GM19372 (cell line): ENCODE results near the gene DYNC1LI1.
"Not testable (repeated sequence)": the region's sequence is repeated elsewhere in the genome, so short reads cannot be mapped to it uniquely, and the experiment has no call there.

Experiments
- ATAC-seq: cut with Tn5 transposase; IDR thresholded peaks from one replicate; pipeline ENCODE4 v1.9.1; 2021; ENCODE audit warnings: mild to moderate bottlenecking, low read depth, moderate library complexity; ENCODE audit not compliant: unreplicated experiment

Gene DYNC1LI1

DNA sequence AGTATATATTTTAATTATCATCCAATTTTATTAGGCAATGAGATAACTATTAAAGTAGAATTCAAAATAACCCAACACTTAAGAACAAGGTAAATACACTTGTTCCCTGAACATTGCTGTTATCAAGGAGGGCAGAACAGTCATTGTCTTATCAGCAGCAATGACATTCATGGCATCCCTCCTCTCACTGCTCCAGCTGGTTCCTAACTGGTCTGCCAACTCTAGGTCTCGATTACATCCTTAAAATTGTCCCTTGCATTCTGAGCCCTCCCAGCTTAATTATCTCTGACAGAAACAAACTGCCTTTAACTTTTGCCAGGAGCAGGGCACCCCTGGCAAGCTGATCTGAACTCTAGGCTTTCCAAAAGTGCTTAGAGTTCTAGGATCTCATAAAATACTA, 14.0 kb upstream of the DYNC1LI1 start:
- ATAC-seq = no peak

DNA sequence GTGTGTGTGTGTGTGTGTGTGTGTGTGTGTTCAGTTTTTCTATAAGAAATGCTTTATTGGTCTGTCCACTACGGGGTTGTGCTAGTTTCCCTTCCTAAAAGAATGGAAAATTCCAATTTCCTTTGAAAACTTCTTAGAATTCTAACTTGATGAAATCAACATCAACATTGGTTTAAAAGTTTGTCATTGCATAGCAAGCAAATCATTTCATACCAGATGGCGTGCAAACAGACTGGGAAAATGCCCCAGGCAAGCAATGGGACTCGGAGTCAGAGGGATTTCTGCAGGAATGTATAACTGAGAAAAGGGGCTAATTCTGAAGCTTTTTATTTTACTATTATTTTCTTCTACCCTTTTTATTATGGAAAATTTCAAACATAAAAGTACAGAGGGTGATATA, 13.1 kb upstream of the DYNC1LI1 start:
- no peak for ATAC-seq

DNA sequence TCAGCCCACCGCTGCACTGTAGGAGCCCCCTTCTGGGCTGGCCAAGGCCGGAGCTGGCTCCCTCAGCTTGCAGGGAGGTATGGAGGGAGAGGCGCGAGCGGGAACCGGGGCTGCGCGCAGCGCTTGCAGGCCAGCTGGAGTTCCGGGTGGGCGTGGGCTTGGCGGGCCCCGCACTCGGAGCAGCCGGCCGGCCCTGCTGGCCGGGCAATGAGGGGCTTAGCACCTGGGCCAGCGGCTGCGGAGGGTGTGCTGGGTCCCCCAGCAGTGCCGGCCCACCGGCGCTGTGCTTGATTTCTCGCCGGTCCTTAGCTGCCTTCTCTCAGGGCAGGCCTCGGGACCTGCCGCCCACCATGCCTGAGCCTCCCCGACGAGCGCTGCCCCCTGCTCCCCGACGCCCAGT, 8.0 kb upstream of the DYNC1LI1 start:
- not testable (repeated sequence) for ATAC-seq

DNA sequence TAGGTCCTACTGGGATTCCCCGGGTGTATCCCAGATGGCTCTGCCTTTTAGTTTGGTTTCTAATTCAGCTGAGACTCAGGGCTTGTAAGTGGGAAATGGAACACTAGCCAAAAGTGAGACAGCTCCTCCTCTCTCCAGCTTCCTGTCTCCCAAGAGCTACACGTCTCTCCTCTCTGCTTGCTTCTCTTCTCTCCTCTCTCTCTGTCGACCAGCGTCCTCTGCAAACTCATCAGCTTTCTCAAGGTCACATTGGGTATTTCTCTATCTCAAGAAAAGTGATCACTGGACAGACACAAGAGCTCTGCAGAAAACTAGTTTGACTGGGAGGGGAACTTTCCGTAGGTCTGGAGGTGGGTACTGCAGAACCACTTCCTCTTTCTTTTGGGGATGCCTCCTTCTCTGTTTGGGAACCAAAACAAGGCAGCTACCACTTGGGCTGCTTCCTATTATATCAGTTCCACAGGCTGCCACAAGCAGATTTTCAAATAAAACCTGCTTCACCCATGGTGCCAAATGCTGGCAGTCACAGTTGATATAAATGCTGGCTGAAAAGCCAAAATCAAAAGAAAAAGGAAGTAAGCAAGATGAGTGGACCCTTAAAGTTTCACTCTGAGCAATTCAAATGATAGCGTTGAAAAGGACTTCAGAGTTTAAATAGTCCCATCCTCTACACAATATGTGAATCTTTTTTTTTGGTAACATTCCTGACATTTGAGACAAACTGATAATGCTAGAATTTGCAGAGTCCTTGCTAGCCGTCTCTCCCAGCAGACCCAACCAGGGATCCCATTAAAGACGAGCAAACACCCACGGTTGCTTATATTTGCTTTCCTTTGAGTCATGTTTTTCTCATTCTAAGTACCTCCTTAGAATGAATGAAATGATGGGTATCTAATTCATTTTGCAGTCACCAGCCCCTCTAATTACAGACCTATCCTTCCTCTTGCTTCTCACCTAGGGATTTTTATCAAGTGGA, 7.2 kb upstream of the DYNC1LI1 start:
- ATAC-seq = peak; percentile 89

DNA sequence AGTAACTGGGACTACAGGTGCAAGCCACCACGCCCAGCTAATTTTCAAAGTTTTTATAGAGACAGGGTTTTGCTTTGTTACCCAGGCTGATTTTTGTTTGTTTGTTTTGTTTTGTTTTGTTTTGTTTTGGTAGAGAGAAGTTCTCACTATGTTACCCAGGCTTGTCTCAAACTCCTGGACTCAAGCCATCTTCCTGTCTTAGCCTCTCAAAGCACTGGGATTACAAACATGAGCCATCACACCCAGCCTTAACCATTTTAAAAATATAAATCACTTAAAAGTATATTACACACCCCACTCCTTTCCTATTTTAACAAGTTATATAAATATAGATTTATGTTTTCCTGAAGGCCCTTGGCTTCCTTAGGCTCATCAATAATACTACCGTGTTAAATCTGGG, 6.5 kb upstream of the DYNC1LI1 start:
- ATAC-seq = no peak

DNA sequence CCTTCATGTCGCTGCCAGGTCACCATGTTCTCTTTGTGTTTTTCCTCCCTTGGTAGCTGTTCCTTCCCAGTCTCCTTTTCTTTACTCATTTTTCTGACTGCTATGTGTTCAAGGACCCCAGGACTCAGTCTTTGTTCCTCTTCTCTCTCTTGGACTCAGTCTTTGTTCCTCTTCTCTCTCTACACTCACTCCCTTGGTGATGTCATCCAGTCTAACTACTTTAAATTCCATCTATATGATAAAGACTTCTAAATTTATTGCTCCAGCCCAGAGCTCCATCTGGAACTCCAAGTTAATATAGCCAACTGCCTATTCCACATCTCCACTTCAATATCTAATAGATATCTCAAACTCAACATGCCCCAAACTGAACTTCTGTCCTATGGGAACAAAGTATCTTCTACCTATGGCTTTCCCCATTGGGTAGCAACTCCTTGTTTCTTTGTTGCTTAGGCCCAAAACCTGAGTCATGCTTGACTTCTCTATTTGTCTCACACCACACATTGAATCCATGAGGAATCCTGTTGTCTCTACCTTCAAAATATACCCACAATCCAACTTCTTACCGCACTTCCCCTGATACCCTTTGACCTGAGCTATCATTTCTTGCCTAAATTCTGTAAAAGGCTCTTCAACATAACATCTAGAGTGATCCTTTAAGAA, 4.9 kb upstream of the DYNC1LI1 start:
- ATAC-seq = no peak

DNA sequence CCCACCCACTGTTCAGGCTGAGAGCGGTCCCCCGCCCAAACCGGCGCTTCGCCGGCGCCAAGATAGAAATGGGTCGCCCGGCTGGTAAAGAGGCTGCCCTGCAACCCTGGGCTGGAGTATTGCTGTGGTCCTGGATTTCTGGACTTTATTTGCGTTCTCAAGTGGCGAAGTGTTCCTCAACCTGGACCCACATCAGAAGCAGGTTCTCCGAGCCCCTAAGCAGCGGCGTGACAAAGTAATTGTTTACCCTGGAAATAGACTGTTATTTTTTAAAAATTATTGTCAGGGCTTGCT, 481 bp upstream of the DYNC1LI1 start:
- no peak for ATAC-seq

DNA sequence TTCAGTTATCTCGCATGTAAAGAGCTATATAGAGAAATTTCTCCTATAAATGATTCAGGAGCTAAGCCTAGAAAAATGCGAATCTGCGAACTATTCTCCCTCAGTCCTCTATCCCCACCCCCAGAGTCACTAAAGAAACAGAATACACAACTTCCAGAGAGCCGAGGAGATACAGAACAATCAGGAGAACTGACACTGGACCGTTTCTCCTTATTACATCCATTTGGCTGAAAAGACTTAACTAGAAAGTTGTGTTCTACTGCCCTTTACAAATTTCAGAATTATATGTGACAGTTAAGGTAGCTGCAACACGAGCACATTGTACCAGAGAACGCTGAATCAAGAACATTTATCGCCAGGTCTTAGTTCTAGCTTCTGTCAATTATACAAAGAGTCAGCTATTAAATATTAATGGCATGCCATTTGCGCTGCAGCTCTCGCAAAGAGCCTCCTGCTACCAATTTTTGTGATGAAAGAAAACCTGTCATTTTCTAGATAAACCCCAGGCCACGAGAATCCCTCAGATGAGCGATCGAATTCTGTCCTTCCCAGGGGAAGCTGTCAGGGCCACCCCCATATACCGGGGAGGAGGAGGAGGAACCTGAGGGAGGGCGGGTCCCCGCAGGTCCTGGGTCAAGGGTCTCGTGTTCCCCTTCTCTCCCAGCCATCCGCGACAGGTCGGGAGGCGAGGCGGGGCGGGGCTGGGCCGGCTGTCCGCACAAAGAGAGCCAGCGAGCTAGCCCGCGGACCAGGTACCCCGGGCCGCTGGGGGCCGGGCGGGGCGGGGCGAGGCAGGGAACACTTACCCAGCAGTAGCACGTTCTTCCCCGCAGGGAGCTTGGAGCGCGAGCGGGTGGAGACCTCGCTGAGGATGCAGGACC, 878 bp downstream of the DYNC1LI1 start:
- peak; percentile 46 for ATAC-seq

DNA sequence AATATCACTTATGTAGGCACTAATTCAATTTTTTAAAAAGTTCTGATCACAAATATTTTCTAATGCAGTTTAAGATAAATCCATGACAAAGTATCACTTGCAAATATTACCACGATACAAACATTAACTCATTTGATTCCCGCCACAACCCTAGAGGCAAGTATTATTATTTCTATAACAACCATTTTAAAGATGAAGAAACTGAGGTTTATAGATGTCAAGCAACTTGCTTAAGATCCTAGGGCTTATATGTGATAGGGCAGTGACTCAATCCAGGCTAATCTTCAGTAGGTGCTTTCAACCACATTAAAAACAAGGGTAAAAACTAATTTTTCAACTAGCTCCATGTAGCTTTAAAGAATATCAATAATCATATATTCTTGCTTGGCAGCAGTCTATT, 1.7 kb downstream of the DYNC1LI1 start:
- no peak for ATAC-seq

DNA sequence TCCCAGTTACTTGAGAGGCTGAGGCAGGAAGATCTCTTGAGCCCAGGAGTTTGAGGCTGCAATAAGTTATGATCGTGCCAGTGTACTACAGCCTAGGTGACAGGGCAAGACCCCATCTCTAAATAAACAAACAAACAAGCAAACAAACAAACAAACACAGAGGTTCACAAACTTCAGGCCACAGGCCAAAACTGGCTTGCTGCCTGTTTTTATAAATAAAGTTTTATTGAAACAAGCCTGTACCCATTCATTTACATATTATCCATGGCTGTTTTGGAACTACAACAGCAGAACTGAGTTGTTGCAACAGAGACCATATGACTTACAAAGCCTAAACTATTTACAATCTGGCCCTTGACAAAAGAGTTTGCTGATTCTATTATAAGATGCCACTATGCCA, 6.5 kb downstream of the DYNC1LI1 start:
- no peak for ATAC-seq

DNA sequence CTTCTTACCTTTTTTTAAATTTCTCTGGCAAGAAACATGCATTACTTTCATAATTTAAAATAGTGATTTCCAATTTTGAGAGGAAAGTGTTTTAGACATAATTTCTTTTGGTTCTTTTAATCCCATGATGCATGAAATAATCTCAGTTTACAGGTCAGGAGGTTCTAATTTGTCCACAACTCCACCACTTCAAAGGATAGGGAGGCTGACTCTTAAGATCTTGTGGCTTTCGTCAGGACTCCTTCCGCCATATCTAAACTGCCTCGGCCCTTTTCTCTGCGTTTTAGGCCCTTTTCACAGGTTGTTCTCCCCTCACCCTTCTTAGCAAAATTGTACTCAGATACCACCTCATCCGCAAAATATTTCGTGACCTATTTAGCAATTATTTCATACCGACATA, 8.0 kb downstream of the DYNC1LI1 start:
- no peak for ATAC-seq

DNA sequence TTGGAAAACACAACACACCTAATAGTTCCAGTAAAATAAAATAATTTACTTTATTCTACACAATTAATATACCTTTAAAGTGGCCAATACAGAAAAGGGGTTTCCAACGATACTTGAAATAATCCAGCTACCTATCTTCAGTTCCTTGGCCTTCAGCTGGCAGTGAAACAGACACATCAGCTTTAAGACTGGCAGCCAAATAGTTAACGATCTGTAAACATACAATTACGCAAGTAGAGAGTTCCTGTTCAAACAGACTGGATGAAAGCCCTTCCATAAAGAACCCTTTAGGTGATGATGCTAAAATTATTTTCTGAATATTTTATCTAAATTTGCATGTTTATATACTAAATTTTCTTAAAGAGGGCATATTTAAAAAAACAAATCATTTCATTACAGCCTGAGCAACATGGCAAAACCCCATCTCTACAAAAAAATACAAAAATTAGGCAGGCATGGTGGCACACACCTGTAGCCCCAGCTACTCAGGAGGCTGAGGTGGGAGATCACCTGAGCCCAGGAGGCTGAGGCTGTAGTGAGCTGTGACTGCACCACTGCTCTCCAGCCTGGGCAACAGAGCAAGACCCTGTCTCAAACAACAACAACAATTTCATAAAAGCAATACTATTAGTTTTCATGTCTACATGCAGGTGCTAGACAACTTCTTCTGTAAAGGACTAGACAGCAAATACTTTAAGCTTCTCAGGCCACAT, 12.9 kb downstream of the DYNC1LI1 start:
- ATAC-seq = no peak

DNA sequence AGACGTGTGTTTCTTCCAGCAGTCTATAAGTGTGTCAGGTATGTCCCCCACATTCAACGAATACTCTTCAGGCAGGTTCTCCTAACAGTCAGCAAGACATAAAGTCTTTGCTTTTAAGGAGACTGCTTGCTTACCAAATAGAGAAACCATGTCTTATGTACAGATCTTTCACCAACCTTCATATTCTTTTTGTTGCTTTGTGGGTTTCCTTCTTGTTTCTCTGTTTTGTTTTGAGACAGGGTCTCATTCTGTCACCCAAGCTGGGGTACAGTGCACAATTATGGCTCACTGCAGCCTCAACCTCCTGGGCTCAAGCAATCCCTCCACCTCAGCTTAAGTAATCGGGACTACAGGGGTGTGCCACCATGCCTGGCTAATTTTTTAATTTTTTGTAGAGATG, 14.3 kb downstream of the DYNC1LI1 start:
- no peak for ATAC-seq

DNA sequence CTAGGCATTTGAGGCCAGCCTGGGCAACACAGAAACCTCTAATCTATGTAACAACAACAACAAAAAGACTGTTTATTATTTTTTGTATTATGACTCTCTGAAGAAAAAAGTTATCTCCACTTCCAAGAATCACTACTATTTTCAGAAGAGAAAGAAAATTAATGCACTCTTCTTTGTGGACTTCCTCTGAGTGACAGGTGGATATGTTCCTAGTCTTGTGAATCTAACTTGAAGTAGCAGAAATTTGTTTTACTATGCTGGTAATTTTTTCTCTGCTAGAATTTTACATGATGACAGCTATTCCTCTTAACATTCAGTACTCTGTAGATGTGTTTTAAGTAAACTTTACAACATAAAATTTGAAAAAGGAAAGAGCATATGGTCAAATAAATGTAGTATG, 16.7 kb downstream of the DYNC1LI1 start:
- ATAC-seq = no peak

DNA sequence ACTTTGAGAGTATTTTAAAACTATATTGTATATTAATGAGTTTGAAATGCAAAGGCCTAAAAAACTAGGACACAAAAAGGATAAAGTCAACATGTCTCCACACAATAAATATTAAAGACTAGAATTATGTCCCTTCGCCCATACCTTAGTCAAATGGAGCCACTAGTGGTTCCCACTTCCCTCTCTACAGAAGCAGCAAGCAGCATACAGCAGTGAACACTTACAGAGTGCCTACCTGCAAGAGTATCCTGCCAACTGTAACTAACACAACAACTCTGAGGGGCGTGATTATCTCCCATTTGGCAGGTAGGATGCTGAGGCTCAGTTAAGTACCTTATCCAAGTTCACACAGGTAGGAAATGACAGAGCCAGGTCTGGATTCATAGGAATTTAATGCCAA, 17.2 kb downstream of the DYNC1LI1 start:
- no peak for ATAC-seq

DNA sequence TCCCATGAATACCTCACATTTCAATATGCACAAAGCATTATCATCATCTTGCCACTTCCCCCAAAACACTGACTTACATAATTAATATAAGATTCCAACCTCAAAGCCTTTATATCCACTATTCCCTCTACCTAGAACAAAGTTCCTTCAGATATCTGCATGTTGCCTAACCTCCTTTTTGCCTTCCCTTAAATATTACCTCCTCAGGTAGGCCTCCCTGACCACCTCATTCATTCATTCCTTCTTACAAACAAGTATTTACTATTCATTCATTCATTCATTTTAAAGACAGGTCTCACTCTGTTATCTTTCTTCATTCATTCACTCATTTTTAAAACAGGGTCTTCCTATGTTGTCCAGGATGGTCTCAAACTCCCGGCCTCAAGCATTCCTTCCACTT, 18.6 kb downstream of the DYNC1LI1 start:
- ATAC-seq = no peak

DNA sequence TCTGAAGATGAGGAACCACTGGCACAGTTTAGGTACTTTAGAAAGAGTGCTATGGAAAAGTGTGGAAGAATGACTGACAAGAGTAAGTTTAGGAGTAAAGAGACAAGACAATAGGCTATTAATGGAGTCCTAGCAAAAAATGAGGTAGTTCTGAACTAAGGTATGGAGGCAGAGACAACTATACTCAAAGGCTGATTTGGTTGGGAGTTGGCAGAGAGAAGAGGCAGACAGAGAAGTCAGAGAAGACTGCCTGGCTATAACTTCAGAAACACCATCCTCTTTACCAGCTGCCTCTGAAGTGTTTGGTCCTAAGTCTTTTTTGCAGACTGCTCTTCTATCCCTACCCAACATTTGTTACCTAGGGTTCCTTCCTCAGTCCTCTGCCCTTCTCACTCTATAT, 19.2 kb downstream of the DYNC1LI1 start:
- no peak for ATAC-seq

DNA sequence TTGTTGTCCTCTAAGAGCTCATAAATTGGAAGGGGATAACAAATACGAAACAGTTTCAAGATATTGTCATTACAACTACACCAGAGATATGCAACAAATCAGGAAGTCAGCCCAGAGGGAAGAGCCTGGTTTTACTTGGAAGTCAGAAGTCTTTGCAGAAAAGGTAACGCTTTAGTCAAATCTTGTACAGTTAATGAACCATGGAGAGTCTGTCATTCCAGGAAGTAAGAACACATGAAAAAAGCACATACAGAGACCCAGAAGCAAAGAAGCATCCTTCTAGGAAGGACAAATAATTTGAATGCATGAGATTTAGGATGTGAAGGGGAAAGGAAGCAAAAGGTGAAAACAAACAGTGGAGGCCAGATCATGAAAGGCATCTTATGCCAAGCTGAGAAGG, 19.6 kb downstream of the DYNC1LI1 start:
- ATAC-seq = no peak

DNA sequence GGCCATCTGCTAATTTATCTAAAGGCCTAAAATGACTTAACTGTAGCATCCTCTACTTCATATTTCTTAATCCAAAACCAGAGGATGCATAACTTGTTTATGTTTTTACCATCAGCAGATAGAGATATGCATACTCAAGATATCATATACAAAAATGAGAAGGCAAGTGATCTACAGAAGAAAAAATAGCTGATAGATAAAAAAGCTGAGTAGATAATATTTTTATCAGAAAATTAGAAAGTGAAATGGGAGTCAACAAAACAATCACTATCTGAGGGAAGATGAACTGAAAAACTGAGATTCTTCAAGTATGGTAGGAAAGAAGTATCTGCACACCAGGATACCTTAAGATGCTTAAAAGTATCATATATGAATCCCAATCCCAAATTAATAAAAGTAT, 25.4 kb downstream of the DYNC1LI1 start:
- ATAC-seq = no peak

DNA sequence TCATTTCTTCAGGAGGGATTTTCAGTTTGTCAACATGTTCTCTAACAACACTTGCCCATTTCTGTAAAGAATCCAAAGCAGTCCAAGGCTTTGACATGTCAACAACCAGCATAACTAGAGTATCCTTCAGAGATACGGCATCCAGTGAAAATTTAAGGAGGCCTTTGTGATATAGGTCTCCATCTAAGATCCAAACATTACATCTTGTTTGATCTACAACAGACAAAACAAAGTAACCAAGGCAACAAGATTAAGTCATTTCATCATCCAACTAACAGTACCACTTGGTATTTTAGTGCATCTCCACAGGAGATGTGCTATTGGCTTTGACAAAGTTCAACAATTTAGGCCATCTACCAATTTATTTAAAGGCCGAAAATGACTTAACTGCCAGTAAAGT, 25.8 kb downstream of the DYNC1LI1 start:
- no peak for ATAC-seq

DNA sequence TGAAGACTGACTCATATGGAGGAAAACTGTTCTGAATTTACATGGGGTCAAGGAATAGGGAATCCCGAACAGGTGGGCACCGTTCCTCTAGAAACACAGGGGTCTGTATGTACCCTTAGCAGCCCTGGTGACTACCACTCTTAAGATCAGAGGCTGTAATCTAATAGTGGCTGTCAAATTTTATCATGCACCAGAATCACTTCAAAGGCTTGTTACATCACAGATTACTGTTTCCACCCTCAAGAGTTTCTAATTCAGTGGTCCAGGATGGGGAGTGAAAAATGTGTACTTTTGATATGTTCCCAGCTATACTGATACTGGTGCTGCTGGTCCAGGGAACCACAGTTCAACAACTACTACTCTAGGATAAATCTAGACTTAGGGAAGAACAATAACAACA, 27.9 kb downstream of the DYNC1LI1 start:
- no peak for ATAC-seq
